IPS-20b (cell line): ENCODE measurements around the gene SUMO2.
"Not testable (repeated sequence)": the region's sequence is repeated elsewhere in the genome, so short reads cannot be mapped to it uniquely, and the experiment has no call there.

Experiments used
- H3K27ac ChIP-seq: one replicate; pipeline ENCODE4 v1.5.1; 2013; ENCODE audit warnings: low read length
- H3K27me3 ChIP-seq: 2 replicates; pipeline ENCODE4 v1.6.1; 2013; ENCODE audit warnings: mild to moderate bottlenecking, low read length, inconsistent platforms; ENCODE audit not compliant: insufficient read depth
- H3K36me3 ChIP-seq: 2 replicates; pipeline ENCODE4 v1.6.1; 2013; ENCODE audit warnings: low read depth, mild to moderate bottlenecking, inconsistent platforms, low read length, moderate library complexity; ENCODE audit not compliant: insufficient read depth
- H3K4me1 ChIP-seq: 2 replicates; pipeline ENCODE4 v1.6.1; 2013; ENCODE audit warnings: mild to moderate bottlenecking, control low read depth, inconsistent platforms, low read length, moderate library complexity; ENCODE audit not compliant: insufficient read depth
- H3K4me3 ChIP-seq: 2 replicates; pipeline ENCODE4 v1.5.1; 2013; ENCODE audit warnings: mild to moderate bottlenecking, low read length, inconsistent platforms
- H3K9ac ChIP-seq: 2 replicates; pipeline ENCODE4 v1.6.1; 2013; ENCODE audit warnings: low read depth, mild to moderate bottlenecking, inconsistent platforms, low read length, moderate library complexity
- H3K9me3 ChIP-seq: 2 replicates; pipeline ENCODE4 v1.6.1; 2013; ENCODE audit warnings: mild to moderate bottlenecking, low read depth, low read length, inconsistent platforms; ENCODE audit not compliant: insufficient read depth

The SUMO2 gene

GRCh38 chr17:75207050-75207407, 24.3 kb upstream of the SUMO2 start:
- H3K9ac ChIP-seq, H3K4me1 ChIP-seq, H3K27me3 ChIP-seq, H3K9me3 ChIP-seq, H3K4me3 ChIP-seq, H3K27ac ChIP-seq: not testable (repeated sequence)
- H3K36me3 ChIP-seq = peaks cover 35% of the 10 kb centered on the region

GRCh38 chr17:75205793-75206163, 23.0 kb upstream of the SUMO2 start:
- H3K9me3 ChIP-seq = no peaks in the 10 kb centered on the region
- H3K9ac ChIP-seq = peak overlapping the region; percentile 97
- peak overlapping the region; percentile 72 for H3K27ac ChIP-seq
- H3K27me3 ChIP-seq = no peaks in the 10 kb centered on the region
- H3K4me1 ChIP-seq = peaks cover 3% of the 10 kb centered on the region; the same call in 1 of the 2 replicates
- peak overlapping the region; percentile 85 for H3K4me3 ChIP-seq
- peaks cover 24% of the 10 kb centered on the region for H3K36me3 ChIP-seq

GRCh38 chr17:75205037-75205792, 22.5 kb upstream of the SUMO2 start, which contains the start of gene NUP85:
NUP85 (plus strand) TSS chr17:75205679; CDS start chr17:75205762, 83 bp downstream.
- H3K4me1 ChIP-seq = peaks cover 3% of the 10 kb centered on the region; the same call in 1 of the 2 replicates
- no peaks in the 10 kb centered on the region for H3K27me3 ChIP-seq
- H3K27ac ChIP-seq = peak within 1 kb of the TSS; percentile 72
- H3K9ac ChIP-seq = peak within 1 kb of the TSS; percentile 97
- H3K9me3 ChIP-seq = no peaks in the 10 kb centered on the region
- peaks cover 19% of the 10 kb centered on the region for H3K36me3 ChIP-seq
- H3K4me3 ChIP-seq = peak within 1 kb of the TSS; percentile 85

- H3K4me1 ChIP-seq = no peaks in the 10 kb centered on the region
- H3K27ac ChIP-seq = no peak overlapping the region
- no peak overlapping the region for H3K9ac ChIP-seq
- no peaks in the 10 kb centered on the region for H3K27me3 ChIP-seq
- no peaks in the 10 kb centered on the region for H3K9me3 ChIP-seq
- H3K4me3 ChIP-seq = no peak overlapping the region
- no peaks in the 10 kb centered on the region for H3K36me3 ChIP-seq
Measured at GRCh38 chr17:75199886-75200618, 17.3 kb upstream of the SUMO2 start.

- Histone ChIP-seq H3K27ac (no peak overlapping the region), H3K4me1 (no peaks in the 10 kb centered on the region), H3K9me3 (no peaks in the 10 kb centered on the region), H3K9ac (no peak overlapping the region), H3K4me3 (no peak overlapping the region), H3K36me3 (no peaks in the 10 kb centered on the region), H3K27me3 (no peaks in the 10 kb centered on the region)
Measured at GRCh38 chr17:75194879-75195278, 12.1 kb upstream of the SUMO2 start.

- no peaks in the 10 kb centered on the region for H3K36me3 ChIP-seq
- no peaks in the 10 kb centered on the region for H3K27me3 ChIP-seq
- H3K27ac ChIP-seq = no peak overlapping the region
- no peak overlapping the region for H3K9ac ChIP-seq
- H3K4me3 ChIP-seq = no peak overlapping the region
- H3K4me1 ChIP-seq = no peaks in the 10 kb centered on the region
- H3K9me3 ChIP-seq = no peaks in the 10 kb centered on the region
Measured at GRCh38 chr17:75191584-75191983, 8.8 kb upstream of the SUMO2 start.

- Histone ChIP-seq H3K27me3 (no peaks in the 10 kb centered on the region), H3K9ac (no peak overlapping the region), H3K4me1 (no peaks in the 10 kb centered on the region), H3K9me3 (no peaks in the 10 kb centered on the region), H3K36me3 (no peaks in the 10 kb centered on the region), H3K4me3 (no peak overlapping the region), H3K27ac (no peak overlapping the region)
Measured at GRCh38 chr17:75188614-75189013, 5.9 kb upstream of the SUMO2 start.

GRCh38 chr17:75183999-75184884, 1.5 kb upstream of the SUMO2 start:
- H3K4me1 ChIP-seq = no peaks in the 10 kb centered on the region
- H3K4me3 ChIP-seq = no peak overlapping the region
- H3K9ac ChIP-seq = no peak overlapping the region
- H3K9me3 ChIP-seq = no peaks in the 10 kb centered on the region
- H3K27me3 ChIP-seq = no peaks in the 10 kb centered on the region
- no peak overlapping the region for H3K27ac ChIP-seq
- peaks cover 20% of the 10 kb centered on the region for H3K36me3 ChIP-seq

GRCh38 chr17:75182319-75182568, 515 bp downstream of the SUMO2 start:
- no peaks in the 10 kb centered on the region for H3K27me3 ChIP-seq
- H3K9ac ChIP-seq = peak overlapping the region; percentile 97
- H3K27ac ChIP-seq = peak overlapping the region; percentile 84
- H3K9me3 ChIP-seq = no peaks in the 10 kb centered on the region
- H3K4me1 ChIP-seq = no peaks in the 10 kb centered on the region
- peak overlapping the region; percentile 90 for H3K4me3 ChIP-seq
- H3K36me3 ChIP-seq = peaks cover 40% of the 10 kb centered on the region

GRCh38 chr17:75181608-75182318, 996 bp downstream of the SUMO2 start:
- H3K36me3 ChIP-seq = peaks cover 44% of the 10 kb centered on the region
- no peaks in the 10 kb centered on the region for H3K9me3 ChIP-seq
- no peaks in the 10 kb centered on the region for H3K27me3 ChIP-seq
- H3K27ac ChIP-seq = peak overlapping the region; percentile 84
- peak overlapping the region; percentile 90 for H3K4me3 ChIP-seq
- H3K4me1 ChIP-seq = no peaks in the 10 kb centered on the region
- H3K9ac ChIP-seq = peak overlapping the region; percentile 97

GRCh38 chr17:75181110-75181509, 1.6 kb downstream of the SUMO2 start:
- H3K27me3 ChIP-seq = no peaks in the 10 kb centered on the region
- H3K4me1 ChIP-seq = no peaks in the 10 kb centered on the region
- peak overlapping the region; percentile 97 for H3K9ac ChIP-seq
- H3K36me3 ChIP-seq = peaks cover 51% of the 10 kb centered on the region
- H3K27ac ChIP-seq = no peak overlapping the region
- H3K9me3 ChIP-seq = no peaks in the 10 kb centered on the region
- peak overlapping the region; percentile 90 for H3K4me3 ChIP-seq
